HEK293T (cell line): ENCODE data around the gene CFAP97D2.

Source experiments
- CTCF ChIA-PET: fragments of 350-600 bp; formaldehyde crosslinking; extraction: SDS; loops from one replicate; lab custom pipeline; 2021; ENCODE audit warnings: antibody characterized with exemption, inconsistent platforms; lab: Yijun Ruan, JAX
- POLR2A ChIA-PET: fragments of 350-600 bp; formaldehyde crosslinking; extraction: SDS; loops from one replicate; lab custom pipeline; 2020; ENCODE audit warnings: antibody characterized with exemption, inconsistent platforms; lab: Yijun Ruan, JAX
- DNase-seq: peaks from one replicate; pipeline ENCODE4 v3.0.0; 2012; ENCODE audit warnings: mixed read lengths; ENCODE audit errors: extremely low spot score
- ARNT ChIP-seq: fragments of 450-650 bp; IDR thresholded peaks from 2 replicates; pipeline ENCODE4 v1.6.1; 2017; ENCODE audit warnings: mild to moderate bottlenecking
- BHLHE40 ChIP-seq: fragments of 450-650 bp; IDR thresholded peaks from 2 replicates; pipeline ENCODE4 v1.6.1; 2016; ENCODE audit warnings: mild to moderate bottlenecking, moderate library complexity, borderline replicate concordance
- CTBP1 ChIP-seq: fragments of 450-650 bp; IDR thresholded peaks from 2 replicates; pipeline ENCODE4 v1.6.1; 2016; ENCODE audit warnings: borderline replicate concordance
- ELF4 ChIP-seq: fragments of 450-650 bp; IDR thresholded peaks from 2 replicates; pipeline ENCODE4 v1.6.1; 2017; ENCODE audit warnings: antibody characterized with exemption
- FOXA1 ChIP-seq: fragments of 450-650 bp; IDR thresholded peaks from 2 replicates; pipeline ENCODE4 v1.6.1; 2016; ENCODE audit warnings: mild to moderate bottlenecking
- FOXK2 ChIP-seq: fragments of 450-650 bp; IDR thresholded peaks from 2 replicates; pipeline ENCODE4 v1.6.1; 2016; ENCODE audit warnings: mild to moderate bottlenecking
- FOXM1 ChIP-seq: fragments of 450-650 bp; IDR thresholded peaks from 2 replicates; pipeline ENCODE4 v1.6.1; 2017; ENCODE audit warnings: mild to moderate bottlenecking, borderline replicate concordance
- HDGF ChIP-seq: fragments of 450-650 bp; IDR thresholded peaks from 2 replicates; pipeline ENCODE4 v1.6.1; 2017; ENCODE audit warnings: antibody characterized with exemption, borderline replicate concordance
- L3MBTL2 ChIP-seq: fragments of 450-650 bp; conservative IDR thresholded peaks from 2 replicates; pipeline ENCODE4 v1.6.1; 2016; ENCODE audit warnings: mild to moderate bottlenecking
- LEF1 ChIP-seq: fragments of 450-650 bp; IDR thresholded peaks from 2 replicates; pipeline ENCODE4 v1.6.1; 2017; ENCODE audit warnings: mild to moderate bottlenecking, borderline replicate concordance
- NFRKB ChIP-seq: fragments of 450-650 bp; IDR thresholded peaks from 2 replicates; pipeline ENCODE4 v1.6.1; 2016; ENCODE audit warnings: mild to moderate bottlenecking, moderate library complexity
- SP1 ChIP-seq: fragments of 450-650 bp; IDR thresholded peaks from 2 replicates; pipeline ENCODE4 v1.6.1; 2017
- SUZ12 ChIP-seq: fragments of 450-650 bp; IDR thresholded peaks from 2 replicates; pipeline ENCODE4 v1.6.1; 2016; ENCODE audit warnings: mild to moderate bottlenecking
- TARDBP ChIP-seq: fragments of 450-650 bp; IDR thresholded peaks from 2 replicates; pipeline ENCODE4 v1.6.1; 2016
- ZNF384 ChIP-seq: fragments of 450-650 bp; IDR thresholded peaks from 2 replicates; pipeline ENCODE4 v1.6.1; 2016
- TF ChIP-seq, protein P1 (sequence below): fragments of 450-650 bp; IDR thresholded peaks from 2 replicates; pipeline ENCODE4 v1.6.1; 2016

CFAP97D2 gene

GRCh38 chr13:114200399-114200911, 21.4 kb downstream of the CFAP97D2 start:
- TF ChIP-seq LEF1 (no peak), CTBP1 (no peak), L3MBTL2 (no peak), SUZ12 (no peak), BHLHE40 (no peak), FOXM1 (no peak), FOXA1 (no peak), TARDBP (no peak)
- TF ChIP-seq, protein P1, sequence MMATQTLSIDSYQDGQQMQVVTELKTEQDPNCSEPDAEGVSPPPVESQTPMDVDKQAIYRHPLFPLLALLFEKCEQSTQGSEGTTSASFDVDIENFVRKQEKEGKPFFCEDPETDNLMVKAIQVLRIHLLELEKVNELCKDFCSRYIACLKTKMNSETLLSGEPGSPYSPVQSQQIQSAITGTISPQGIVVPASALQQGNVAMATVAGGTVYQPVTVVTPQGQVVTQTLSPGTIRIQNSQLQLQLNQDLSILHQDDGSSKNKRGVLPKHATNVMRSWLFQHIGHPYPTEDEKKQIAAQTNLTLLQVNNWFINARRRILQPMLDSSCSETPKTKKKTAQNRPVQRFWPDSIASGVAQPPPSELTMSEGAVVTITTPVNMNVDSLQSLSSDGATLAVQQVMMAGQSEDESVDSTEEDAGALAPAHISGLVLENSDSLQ = no peak
- no peak for DNase-seq
- ChIA-PET POLR2A (no interaction called here), CTCF (no interaction called here)

DNA sequence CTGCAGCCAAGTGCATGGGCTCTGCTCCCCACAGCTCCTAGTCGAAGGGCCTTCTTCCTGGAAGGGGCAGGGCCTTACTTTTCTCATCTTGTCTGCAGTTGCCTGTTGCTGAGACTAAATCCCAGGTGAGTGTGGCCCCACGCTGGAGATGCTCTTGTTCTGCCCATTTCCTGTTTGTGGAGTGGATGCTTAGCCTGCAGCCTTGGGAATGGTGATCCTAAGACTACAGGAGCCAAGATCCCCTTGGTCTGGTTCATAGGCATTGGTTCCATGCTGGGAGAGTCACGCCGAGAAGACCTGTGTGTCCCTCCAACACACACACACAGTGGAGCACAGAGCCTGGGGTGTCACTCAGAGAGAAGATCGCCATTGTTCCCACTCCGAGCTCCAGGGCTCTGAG, 23.5 kb downstream of the CFAP97D2 start:
- CTCF ChIA-PET = no interaction called here
- TF ChIP-seq, protein P1 = no peak
- no peak for TF ChIP-seq ELF4
- TF ChIP-seq HDGF = no peak
- no peak for TF ChIP-seq FOXA1
- TF ChIP-seq LEF1 = no peak
- TF ChIP-seq ZNF384 = no peak
- no peak for TF ChIP-seq CTBP1
- no peak for TF ChIP-seq NFRKB
- no peak for TF ChIP-seq SP1
- POLR2A ChIA-PET = no interaction called here
- no peak for DNase-seq

DNA sequence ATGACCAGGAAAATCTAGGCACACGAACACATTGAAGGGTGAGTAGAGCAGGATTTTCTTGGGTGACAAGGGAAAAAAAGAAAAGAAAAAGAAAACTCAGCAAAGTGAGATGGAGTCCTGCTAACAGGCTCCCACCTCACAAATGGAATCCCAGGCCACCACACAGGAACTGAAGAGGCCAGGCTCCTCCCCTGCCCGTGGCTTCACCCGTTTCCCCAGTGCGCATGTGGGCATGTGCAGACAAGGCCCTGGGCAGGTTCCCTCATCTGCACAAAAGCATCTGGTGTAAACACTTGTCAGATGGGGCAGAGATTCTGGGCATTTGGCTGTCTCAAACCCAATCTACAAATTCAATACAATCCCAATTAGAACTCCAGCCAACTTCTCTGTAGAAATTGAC, 24.5 kb downstream of the CFAP97D2 start:
- TF ChIP-seq L3MBTL2 (no peak), HDGF (no peak), LEF1 (no peak), SUZ12 (no peak), CTBP1 (no peak), FOXK2 (no peak), FOXM1 (no peak)
- DNase-seq = no peak
- CTCF ChIA-PET = no interaction called here
- POLR2A ChIA-PET = no interaction called here

DNA sequence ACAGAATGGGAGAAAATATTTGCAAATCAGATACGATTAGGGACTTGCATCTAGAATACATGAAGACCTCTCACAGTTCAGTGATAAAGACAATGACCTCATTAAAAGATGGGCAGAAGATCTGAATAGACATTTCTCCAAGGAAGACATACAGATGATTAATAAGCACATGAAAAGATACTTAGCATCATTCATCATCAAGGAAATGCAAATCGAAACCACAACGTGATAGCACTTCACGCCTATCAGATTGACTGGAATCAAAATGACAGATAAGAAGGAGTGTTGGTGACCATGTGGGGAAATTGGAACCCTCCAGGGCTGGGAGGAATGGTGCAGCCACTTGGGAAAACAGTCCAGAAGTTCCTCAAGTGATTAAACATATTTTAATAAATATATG, 25.8 kb downstream of the CFAP97D2 start:
- DNase-seq = no peak
- ChIA-PET CTCF (no interaction called here), POLR2A (no interaction called here)
- TF ChIP-seq, protein P1 = no peak
- TF ChIP-seq LEF1 (no peak), FOXK2 (no peak), CTBP1 (no peak), NFRKB (no peak), BHLHE40 (no peak), L3MBTL2 (no peak), FOXA1 (no peak), TARDBP (no peak), ARNT (no peak), SP1 (no peak), ZNF384 (no peak), FOXM1 (no peak), ELF4 (no peak), HDGF (no peak), SUZ12 (no peak)

DNA sequence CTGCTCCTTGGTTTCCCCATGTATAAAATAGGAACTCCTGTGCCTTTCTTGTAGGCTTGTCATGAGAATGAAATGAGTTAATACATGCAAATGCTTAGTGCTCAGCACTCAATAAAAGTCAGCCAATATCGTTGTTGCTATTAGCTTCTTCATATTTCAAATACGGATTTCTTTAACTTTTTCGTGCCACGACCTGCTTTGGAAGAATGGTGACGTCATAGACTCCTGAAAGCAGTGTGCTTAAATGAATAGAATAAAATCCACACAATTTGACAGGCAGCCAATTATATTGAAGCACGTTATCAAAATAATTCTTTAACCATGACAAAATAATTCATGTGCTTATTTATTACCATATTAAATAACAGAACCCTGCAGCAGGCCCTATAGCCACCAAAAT, 29.1 kb downstream of the CFAP97D2 start:
- POLR2A ChIA-PET = no interaction called here
- CTCF ChIA-PET = no interaction called here
- DNase-seq = no peak
- TF ChIP-seq CTBP1 = no peak
- no peak for TF ChIP-seq ELF4
- no peak for TF ChIP-seq NFRKB
- TF ChIP-seq, protein P1 = no peak
- no peak for TF ChIP-seq SUZ12
- no peak for TF ChIP-seq FOXM1
- no peak for TF ChIP-seq FOXA1
- no peak for TF ChIP-seq HDGF

GRCh38 chr13:114211446-114212157, 32.5 kb downstream of the CFAP97D2 start:
- DNase-seq = no peak
- POLR2A ChIA-PET = no interaction called here
- TF ChIP-seq TARDBP (no peak), FOXK2 (no peak), ARNT (no peak), FOXM1 (no peak), ZNF384 (no peak)
- TF ChIP-seq, protein P1 = no peak
- CTCF ChIA-PET = no interaction called here
